Endothelial cell of umbilical vein (primary cell): ENCODE data around the gene ZNF23.

Experiments
- CTCF ChIP-seq, 2 donors: IDR thresholded peaks; 1 replicate in 1 of 2; 2 replicates in 1 of 2; pipeline ENCODE4 v1.5.1; 2011; ENCODE audit warnings: low read length in 2 of 2, mild to moderate bottlenecking in 2 of 2, moderate library complexity in 2 of 2, control low read depth in 1 of 2, inconsistent platforms in 1 of 2, low read depth in 1 of 2; ENCODE audit not compliant: insufficient read depth in 1 of 2; ENCODE audit errors: extremely low read depth in 1 of 2
- EZH2 ChIP-seq: IDR thresholded peaks from 2 replicates; pipeline ENCODE4 v1.6.1; 2012; ENCODE audit warnings: borderline replicate concordance, low read depth, mild to moderate bottlenecking, moderate library complexity, low read length, inconsistent platforms; ENCODE audit not compliant: severe bottlenecking
- FOS ChIP-seq: IDR thresholded peaks from 2 replicates; pipeline ENCODE4 v1.6.1; 2011; ENCODE audit warnings: mild to moderate bottlenecking, low read length, moderate library complexity, borderline replicate concordance; ENCODE audit not compliant: insufficient read depth
- GATA2 ChIP-seq: IDR thresholded peaks from 2 replicates; pipeline ENCODE4 v1.7.0; 2011; ENCODE audit warnings: low read depth, mild to moderate bottlenecking, moderate library complexity, mixed read lengths, low read length; ENCODE audit not compliant: insufficient read length, insufficient read depth
- MYC ChIP-seq: IDR thresholded peaks from one replicate; pipeline ENCODE4 v1.6.1; 2011; ENCODE audit warnings: mild to moderate bottlenecking, low read depth, low read length
- POLR2A ChIP-seq: IDR thresholded peaks from 2 replicates; pipeline ENCODE4 v1.6.1; 2012; ENCODE audit warnings: low read depth, mild to moderate bottlenecking, control low read depth, low read length
- POLR2AphosphoS5 ChIP-seq: IDR thresholded peaks from 2 replicates; pipeline ENCODE4 v1.6.1; 2012; ENCODE audit warnings: low read depth, mild to moderate bottlenecking, control low read depth, low read length, moderate library complexity; ENCODE audit not compliant: insufficient read depth
- TF ChIP-seq, protein P1 (sequence below): IDR thresholded peaks from 2 replicates; pipeline ENCODE4 v1.6.1; 2011; ENCODE audit not compliant: insufficient read depth, insufficient read length

GRCh38 chr16:71472051-71472450 lies 10.0 kb upstream of the ZNF23 start:
- TF ChIP-seq CTCF (IDR thresholded peaks at IDR 0.05; ENCODE audit: extremely low read depth in 1 of 2, insufficient read depth in 1 of 2, low read depth in 1 of 2, low read length in 2 of 2) (no peak), GATA2 (no peak), POLR2A (no peak), EZH2 (no peak), FOS (no peak), POLR2AphosphoS5 (no peak), MYC (no peak)
- TF ChIP-seq, protein P1, sequence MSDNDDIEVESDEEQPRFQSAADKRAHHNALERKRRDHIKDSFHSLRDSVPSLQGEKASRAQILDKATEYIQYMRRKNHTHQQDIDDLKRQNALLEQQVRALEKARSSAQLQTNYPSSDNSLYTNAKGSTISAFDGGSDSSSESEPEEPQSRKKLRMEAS: no peak
